Measurements from ENCODE around the gene CCDC106. TPM values are rescaled to one million over a fixed set of nuclear protein-coding genes. Genes with fewer than 3 reads are reported as not detected.

The CCDC106 gene
- total and polyA plus RNA-seq, 2 donors from 2014 or later: 22.7 to 51.9 TPM

- no peak overlapping the region for H3K9ac ChIP-seq (ENCODE audit: low read length in 3 of 3)
- intact Hi-C loops (cut with DNase I): no loop called here
- FAIRE-seq: no peak
- H3K9me3 ChIP-seq (ENCODE audit: control insufficient read depth in 2 of 3, insufficient read depth in 1 of 3, low read length in 3 of 3): no peaks in the 10 kb centered on the region
- H3K27me3 ChIP-seq (ENCODE audit: control insufficient read depth, insufficient read depth, low read length): no peaks in the 10 kb centered on the region
- no peak overlapping the region for H3K27ac ChIP-seq (ENCODE audit: low read depth in 2 of 2, low read length in 2 of 2)
- H3K4me1 ChIP-seq (ENCODE audit: control insufficient read depth in 2 of 3, insufficient read depth in 2 of 3, low read depth in 1 of 3, low read length in 3 of 3): peaks cover 0 to 8% (median 6%) of the 10 kb centered on the region in 3 donors
- H3K36me3 ChIP-seq (ENCODE audit: control insufficient read depth in 2 of 3, insufficient read depth in 3 of 3, low read length in 3 of 3): peaks cover 9 to 72% (median 50%) of the 10 kb centered on the region in 3 donors
- H3K4me3 ChIP-seq (ENCODE audit: low read length in 3 of 3): no peak overlapping the region
- peak in 1 of 5 donors; percentile 29 for DNase-seq
- TF ChIP-seq CTCF (IDR thresholded peaks at IDR 0.05; ENCODE audit: borderline replicate concordance, extremely low read depth, insufficient read depth): no peak
Measured at GRCh38 chr19:55667511-55667910, 19.5 kb downstream of the CCDC106 start.

- no peak overlapping the region for H3K4me3 ChIP-seq (ENCODE audit: low read length in 3 of 3)
- H3K27ac ChIP-seq (ENCODE audit: low read depth in 2 of 2, low read length in 2 of 2): no peak overlapping the region
- intact Hi-C loops (cut with DNase I): no loop called here
- DNase-seq (peak in 1 of 5 donors; percentile 84), FAIRE-seq (no peak)
- H3K9me3 ChIP-seq (ENCODE audit: control insufficient read depth in 2 of 3, insufficient read depth in 1 of 3, low read length in 3 of 3): no peaks in the 10 kb centered on the region
- no peak overlapping the region for H3K9ac ChIP-seq (ENCODE audit: low read length in 3 of 3)
- H3K36me3 ChIP-seq (ENCODE audit: control insufficient read depth in 2 of 3, insufficient read depth in 3 of 3, low read length in 3 of 3): peaks cover 5 to 67% (median 46%) of the 10 kb centered on the region in 3 donors
- TF ChIP-seq CTCF (IDR thresholded peaks at IDR 0.05; ENCODE audit: borderline replicate concordance, extremely low read depth, insufficient read depth): no peak
- no peaks in the 10 kb centered on the region for H3K27me3 ChIP-seq (ENCODE audit: control insufficient read depth, insufficient read depth, low read length)
- peaks cover 0 to 8% (median 6%) of the 10 kb centered on the region in 3 donors for H3K4me1 ChIP-seq (ENCODE audit: control insufficient read depth in 2 of 3, insufficient read depth in 2 of 3, low read depth in 1 of 3, low read length in 3 of 3)
Measured at GRCh38 chr19:55667958-55668357, 19.9 kb downstream of the CCDC106 start.

- no peak overlapping the region for H3K9ac ChIP-seq (ENCODE audit: low read length in 3 of 3)
- H3K36me3 ChIP-seq (ENCODE audit: control insufficient read depth in 2 of 3, insufficient read depth in 3 of 3, low read length in 3 of 3): peaks cover 2 to 59% (median 37%) of the 10 kb centered on the region in 3 donors
- peaks cover 0 to 8% (median 6%) of the 10 kb centered on the region in 3 donors for H3K4me1 ChIP-seq (ENCODE audit: control insufficient read depth in 2 of 3, insufficient read depth in 2 of 3, low read depth in 1 of 3, low read length in 3 of 3)
- H3K27me3 ChIP-seq (ENCODE audit: control insufficient read depth, insufficient read depth, low read length): no peaks in the 10 kb centered on the region
- FAIRE-seq (no peak), DNase-seq (peak in 1 of 5 donors; percentile 67)
- H3K4me3 ChIP-seq (ENCODE audit: low read length in 3 of 3): no peak overlapping the region
- H3K27ac ChIP-seq (ENCODE audit: low read depth in 2 of 2, low read length in 2 of 2): no peak overlapping the region
- H3K9me3 ChIP-seq (ENCODE audit: control insufficient read depth in 2 of 3, insufficient read depth in 1 of 3, low read length in 3 of 3): no peaks in the 10 kb centered on the region
- TF ChIP-seq CTCF (IDR thresholded peaks at IDR 0.05; ENCODE audit: borderline replicate concordance, extremely low read depth, insufficient read depth): no peak
- intact Hi-C loops (cut with DNase I): no loop called here
Measured at GRCh38 chr19:55668603-55669348, 20.8 kb downstream of the CCDC106 start.
